ENCODE data around the gene GPR35.
A peak's percentile ranks its signal among the peaks of the same experiment; 100 is the strongest.

Gene GPR35

GRCh38 chr2:240603081-240603835 lies 22.0 kb upstream of the GPR35 start:
- no peak for ATAC-seq
- TF ChIP-seq GLIS3 (CRISPR knock-in tag; IDR thresholded peaks at IDR 0.05) = no peak
- no peak for TF ChIP-seq ZNF565 (CRISPR knock-in tag; conservative IDR thresholded peaks at IDR 0.05; ENCODE audit: low read depth)
- TF ChIP-seq SNAI2 (CRISPR knock-in tag; IDR thresholded peaks at IDR 0.05) = no peak
- TF ChIP-seq ZFP30 (CRISPR knock-in tag; IDR thresholded peaks at IDR 0.05) = no peak
- no peak for TF ChIP-seq ISL1 (CRISPR knock-in tag; IDR thresholded peaks at IDR 0.05)
- no peak for TF ChIP-seq TCF4 (CRISPR knock-in tag; IDR thresholded peaks at IDR 0.05; ENCODE audit: borderline replicate concordance)
- TF ChIP-seq CREB5 (CRISPR knock-in tag; IDR thresholded peaks at IDR 0.05; ENCODE audit: low read depth) = no peak
- TF ChIP-seq ZFP3 (CRISPR knock-in tag; IDR thresholded peaks at IDR 0.05) = no peak
- no peak for TF ChIP-seq RARB (CRISPR knock-in tag; IDR thresholded peaks at IDR 0.05)
- TF ChIP-seq ZNF70 (CRISPR knock-in tag; IDR thresholded peaks at IDR 0.05) = no peak
- no peak for TF ChIP-seq PPARA (CRISPR knock-in tag; IDR thresholded peaks at IDR 0.05; ENCODE audit: borderline replicate concordance)

GRCh38 chr2:240603846-240604245 lies 21.4 kb upstream of the GPR35 start:
- ATAC-seq = no peak; the same call in 1 of the 3 replicates
- TF ChIP-seq ARNTL (CRISPR knock-in tag; IDR thresholded peaks at IDR 0.05; ENCODE audit: borderline replicate concordance, low read depth) (no peak), ZNF8 (CRISPR knock-in tag; IDR thresholded peaks at IDR 0.05) (no peak), RARB (CRISPR knock-in tag; IDR thresholded peaks at IDR 0.05) (no peak), ESRRG (CRISPR knock-in tag; IDR thresholded peaks at IDR 0.05) (no peak), ZNF565 (CRISPR knock-in tag; conservative IDR thresholded peaks at IDR 0.05; ENCODE audit: low read depth) (no peak), POU6F1 (CRISPR knock-in tag; IDR thresholded peaks at IDR 0.05; ENCODE audit: borderline replicate concordance, low read depth) (no peak), BACH2 (CRISPR knock-in tag; IDR thresholded peaks at IDR 0.05; ENCODE audit: borderline replicate concordance) (no peak), ZFP3 (CRISPR knock-in tag; IDR thresholded peaks at IDR 0.05) (no peak), CSRNP3 (CRISPR knock-in tag; IDR thresholded peaks at IDR 0.05) (no peak), OSR1 (CRISPR knock-in tag; IDR thresholded peaks at IDR 0.05) (no peak), ZC3H10 (CRISPR knock-in tag; IDR thresholded peaks at IDR 0.05) (no peak), TOX (CRISPR knock-in tag; IDR thresholded peaks at IDR 0.05; ENCODE audit: borderline replicate concordance) (no peak)

GRCh38 chr2:240604291-240604938 lies 20.9 kb upstream of the GPR35 start:
- ATAC-seq = peak; percentile 88
- TF ChIP-seq TSHZ2 (CRISPR knock-in tag; IDR thresholded peaks at IDR 0.05) = peak; percentile 67; the same call in 1 of the 2 replicates
- no peak for TF ChIP-seq PATZ1 (CRISPR knock-in tag; IDR thresholded peaks at IDR 0.05; ENCODE audit: borderline replicate concordance)
